Thyroid gland (tissue), 4 donors: ENCODE results near the gene LRRFIP2.

ENCODE experiments used
- POLR2A ChIP-seq, 2 donors: fragments of 450-650 bp; IDR thresholded peaks; one replicate each; pipeline ENCODE4 v1.6.1; 2017; ENCODE audit warnings: antibody characterized with exemption in 2 of 2, mild to moderate bottlenecking in 2 of 2, moderate library complexity in 1 of 2
- TF ChIP-seq, protein P1 (sequence below), 6 experiments: fragments of 200-600 bp in 3 of 6; fragments of 450-650 bp in 3 of 6; sonication (generic) in 3 of 6; IDR thresholded peaks; one replicate each; pipeline ENCODE4 v1.5.1; 2016 to 2019; ENCODE audit warnings: antibody characterized with exemption in 6 of 6, mild to moderate bottlenecking in 2 of 6, inconsistent platforms in 1 of 6, moderate library complexity in 1 of 6

DNA sequence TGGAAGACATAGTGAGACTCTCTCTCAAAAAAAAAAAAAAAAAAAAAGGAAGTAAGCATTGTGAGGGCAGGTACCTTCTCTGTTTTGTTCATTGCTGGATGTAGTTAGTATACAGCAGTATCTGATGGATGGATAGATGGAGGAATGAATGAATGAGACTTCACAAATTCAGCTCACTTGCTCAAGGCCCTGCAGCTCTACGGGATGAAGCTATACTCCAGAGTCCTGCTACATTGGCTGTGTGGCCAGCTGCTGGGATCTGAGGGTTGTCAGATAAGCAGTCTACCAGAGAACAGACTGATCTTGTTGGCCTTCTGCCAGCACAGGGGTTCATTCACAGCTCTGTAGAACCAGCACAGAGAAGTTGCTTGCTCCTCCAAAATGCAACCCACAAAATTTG lies 146.1 kb downstream of the LRRFIP2 start:
- TF ChIP-seq, protein P1, sequence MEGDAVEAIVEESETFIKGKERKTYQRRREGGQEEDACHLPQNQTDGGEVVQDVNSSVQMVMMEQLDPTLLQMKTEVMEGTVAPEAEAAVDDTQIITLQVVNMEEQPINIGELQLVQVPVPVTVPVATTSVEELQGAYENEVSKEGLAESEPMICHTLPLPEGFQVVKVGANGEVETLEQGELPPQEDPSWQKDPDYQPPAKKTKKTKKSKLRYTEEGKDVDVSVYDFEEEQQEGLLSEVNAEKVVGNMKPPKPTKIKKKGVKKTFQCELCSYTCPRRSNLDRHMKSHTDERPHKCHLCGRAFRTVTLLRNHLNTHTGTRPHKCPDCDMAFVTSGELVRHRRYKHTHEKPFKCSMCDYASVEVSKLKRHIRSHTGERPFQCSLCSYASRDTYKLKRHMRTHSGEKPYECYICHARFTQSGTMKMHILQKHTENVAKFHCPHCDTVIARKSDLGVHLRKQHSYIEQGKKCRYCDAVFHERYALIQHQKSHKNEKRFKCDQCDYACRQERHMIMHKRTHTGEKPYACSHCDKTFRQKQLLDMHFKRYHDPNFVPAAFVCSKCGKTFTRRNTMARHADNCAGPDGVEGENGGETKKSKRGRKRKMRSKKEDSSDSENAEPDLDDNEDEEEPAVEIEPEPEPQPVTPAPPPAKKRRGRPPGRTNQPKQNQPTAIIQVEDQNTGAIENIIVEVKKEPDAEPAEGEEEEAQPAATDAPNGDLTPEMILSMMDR (IDR thresholded peaks at IDR 0.05), result no peak
- no peak for TF ChIP-seq POLR2A (IDR thresholded peaks at IDR 0.05)
